ENCODE results near the gene GOLGA6L7.
"Not testable (repeated sequence)": the region's sequence is repeated elsewhere in the genome, so short reads cannot be mapped to it uniquely, and the experiment has no call there.

The GOLGA6L7 gene

DNA sequence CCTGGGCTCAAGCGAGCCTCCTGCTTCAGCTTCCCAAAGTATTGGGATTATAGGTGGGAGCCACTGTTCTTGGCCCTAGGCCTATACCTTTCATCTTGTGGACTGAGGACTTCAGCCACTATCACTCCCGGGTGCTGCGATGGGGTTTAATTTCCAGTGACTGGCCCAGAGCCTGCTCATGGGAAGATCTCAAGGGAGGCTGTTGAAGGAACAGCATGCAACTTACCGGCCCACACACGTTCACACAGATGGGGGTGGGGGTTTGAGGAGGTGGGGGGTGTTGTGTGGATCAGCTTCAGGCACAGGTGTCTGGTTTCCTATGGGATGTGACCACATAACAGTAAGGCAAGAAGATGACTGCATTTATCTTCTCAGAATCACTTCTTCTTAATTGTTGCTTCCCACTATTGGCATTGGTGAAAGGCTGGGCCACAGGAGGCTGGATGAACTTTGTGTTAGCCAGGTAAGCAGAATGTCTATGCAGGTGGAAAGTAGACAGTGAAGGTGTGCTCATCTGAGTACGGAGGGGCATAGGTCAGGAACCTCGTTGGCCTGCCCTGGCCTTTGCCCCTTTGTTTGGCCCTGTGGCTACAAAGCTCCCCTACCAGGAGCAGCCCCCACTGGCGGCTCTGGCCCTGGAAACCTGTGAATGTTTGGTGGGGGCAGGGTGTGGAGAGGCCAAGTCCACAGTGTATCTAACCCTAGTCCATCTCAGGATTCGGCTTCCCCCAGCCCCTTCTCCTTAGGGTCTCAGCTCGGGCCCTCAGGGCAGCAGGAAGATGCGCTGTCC, 35.9 kb upstream of the GOLGA6L7 start:
- DNase-seq = no peak

DNA sequence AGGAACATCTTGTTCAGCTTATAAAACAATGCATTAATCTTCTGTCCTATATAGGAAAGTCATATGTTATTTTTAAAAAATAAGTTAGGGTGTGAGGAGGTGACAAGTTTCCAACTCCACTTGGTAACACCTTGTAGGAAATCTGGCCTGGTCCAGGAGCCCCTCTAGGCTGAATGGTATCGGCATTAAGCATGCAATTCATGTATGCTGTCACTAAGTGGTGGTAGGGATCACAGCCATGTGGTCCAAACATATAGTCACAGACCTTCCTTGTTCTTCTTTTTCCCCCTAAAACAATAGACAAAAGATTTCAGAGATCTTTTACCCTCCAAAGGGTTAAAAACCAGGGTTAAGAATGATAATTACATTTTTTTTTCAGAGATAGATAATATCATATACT, 33.2 kb upstream of the GOLGA6L7 start:
- DNase-seq = no peak

DNA sequence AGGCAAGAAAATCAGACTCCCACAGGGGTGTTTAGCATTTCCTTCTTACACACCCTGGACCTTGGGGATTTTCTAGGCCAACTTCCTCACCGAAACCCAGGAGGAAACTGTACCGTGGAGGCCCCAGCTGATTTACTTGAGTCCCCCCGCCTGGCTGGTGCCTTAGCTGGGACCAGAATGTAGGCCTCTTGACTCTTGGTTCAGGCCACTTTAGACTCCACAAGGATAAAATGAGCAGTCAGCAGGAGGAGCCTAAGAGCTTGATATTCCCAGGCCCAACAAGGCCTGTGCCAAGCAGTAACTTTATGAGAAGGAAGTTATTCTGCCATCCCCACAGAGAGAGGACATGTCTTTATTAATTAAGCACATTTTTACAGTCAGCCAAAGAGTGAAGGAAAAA, 32.7 kb upstream of the GOLGA6L7 start:
- DNase-seq = no peak

- no peak for DNase-seq
Observed at GRCh38 chr15:28880680-28881079, 32.2 kb upstream of the GOLGA6L7 start.

- DNase-seq = no peak
Observed at GRCh38 chr15:28879551-28879950, 31.1 kb upstream of the GOLGA6L7 start.

- DNase-seq = no peak
Observed at GRCh38 chr15:28878209-28878608, 29.8 kb upstream of the GOLGA6L7 start.

- no peak for DNase-seq
Observed at GRCh38 chr15:28876845-28877185, 28.4 kb upstream of the GOLGA6L7 start.

DNA sequence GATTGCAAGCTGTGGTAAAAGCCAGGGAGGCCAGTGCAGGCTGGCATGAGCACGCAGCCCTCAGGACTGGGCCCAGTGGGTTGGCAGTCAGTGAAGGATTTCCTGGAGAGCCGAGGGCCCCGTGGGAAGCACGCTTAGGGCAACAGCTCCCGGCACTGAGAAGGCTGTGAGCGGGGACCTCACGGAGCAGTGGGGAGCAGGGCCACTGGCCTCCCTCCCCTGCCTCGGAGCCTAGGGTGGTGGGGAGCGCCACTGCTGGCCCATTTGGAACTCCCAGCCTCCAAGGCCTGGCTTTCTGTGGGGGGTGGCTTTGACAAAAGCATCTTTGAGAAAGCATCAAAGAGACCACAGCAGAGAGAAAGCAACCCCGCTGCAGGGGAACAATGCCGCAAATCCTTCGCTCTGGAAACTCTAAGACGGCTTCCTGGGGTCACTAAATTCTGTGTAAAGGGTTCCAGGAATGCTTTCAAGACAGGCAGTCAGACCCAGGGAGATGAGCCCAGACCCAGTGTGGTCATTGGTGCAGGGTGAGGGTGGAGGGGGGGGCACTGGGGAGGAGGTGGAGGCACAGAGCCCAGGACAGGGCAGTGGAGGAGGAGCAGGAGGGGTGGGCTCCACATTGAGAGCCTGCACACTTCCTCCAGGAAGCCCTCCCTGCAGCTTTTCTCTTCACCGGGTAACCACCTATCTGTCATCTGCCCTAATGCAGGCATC, 27.8 kb upstream of the GOLGA6L7 start:
- no peak for DNase-seq

DNA sequence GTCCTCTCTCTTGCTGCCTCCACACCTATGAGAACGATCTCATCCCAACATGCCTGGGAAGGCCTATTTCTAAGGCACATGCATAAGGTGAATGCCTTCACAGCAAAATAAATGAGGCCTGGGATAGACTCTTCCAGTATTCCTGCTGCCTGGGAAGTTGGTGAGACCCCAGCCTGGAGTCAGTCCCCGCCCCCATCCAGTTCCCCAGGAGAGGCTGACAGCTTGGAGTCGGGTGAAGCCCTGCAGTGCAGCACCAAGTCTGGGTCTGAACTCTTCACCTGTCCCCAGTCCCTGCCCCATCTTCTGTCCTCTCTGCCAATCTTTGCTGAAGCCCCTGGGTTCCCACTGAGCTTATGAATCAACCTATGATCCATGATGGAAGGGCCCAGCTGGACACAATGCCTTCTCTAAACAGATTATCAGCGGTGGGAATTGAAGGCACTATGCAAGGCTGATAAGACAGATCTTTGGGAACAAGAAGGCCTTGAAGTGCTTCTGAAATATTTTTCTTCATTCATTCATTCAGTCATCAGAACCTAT, 27.1 kb upstream of the GOLGA6L7 start:
- no peak for DNase-seq

GRCh38 chr15:28873585-28874190, 25.2 kb upstream of the GOLGA6L7 start:
- no peak for DNase-seq

GRCh38 chr15:28873006-28873405, 24.6 kb upstream of the GOLGA6L7 start:
- no peak for DNase-seq

DNA sequence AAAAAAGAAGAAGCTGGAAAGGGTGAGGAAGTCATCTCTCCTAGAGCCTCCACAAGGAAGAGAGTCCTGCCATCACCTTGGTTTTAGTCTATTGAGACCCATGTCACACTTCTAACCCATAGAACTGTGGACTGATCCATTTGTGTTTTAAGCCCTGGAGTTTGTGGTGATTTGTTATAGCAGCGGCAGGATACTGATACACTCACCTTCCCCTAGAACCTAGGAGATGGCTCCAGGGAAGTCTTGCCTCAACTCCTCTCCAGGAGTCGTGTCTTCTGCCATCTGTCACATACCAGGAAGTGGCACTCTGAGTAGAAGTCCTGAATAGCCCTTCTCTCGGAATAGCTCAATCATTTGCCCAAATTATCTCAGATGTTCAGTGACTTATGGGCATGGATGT, 22.7 kb upstream of the GOLGA6L7 start:
- no peak for DNase-seq

DNA sequence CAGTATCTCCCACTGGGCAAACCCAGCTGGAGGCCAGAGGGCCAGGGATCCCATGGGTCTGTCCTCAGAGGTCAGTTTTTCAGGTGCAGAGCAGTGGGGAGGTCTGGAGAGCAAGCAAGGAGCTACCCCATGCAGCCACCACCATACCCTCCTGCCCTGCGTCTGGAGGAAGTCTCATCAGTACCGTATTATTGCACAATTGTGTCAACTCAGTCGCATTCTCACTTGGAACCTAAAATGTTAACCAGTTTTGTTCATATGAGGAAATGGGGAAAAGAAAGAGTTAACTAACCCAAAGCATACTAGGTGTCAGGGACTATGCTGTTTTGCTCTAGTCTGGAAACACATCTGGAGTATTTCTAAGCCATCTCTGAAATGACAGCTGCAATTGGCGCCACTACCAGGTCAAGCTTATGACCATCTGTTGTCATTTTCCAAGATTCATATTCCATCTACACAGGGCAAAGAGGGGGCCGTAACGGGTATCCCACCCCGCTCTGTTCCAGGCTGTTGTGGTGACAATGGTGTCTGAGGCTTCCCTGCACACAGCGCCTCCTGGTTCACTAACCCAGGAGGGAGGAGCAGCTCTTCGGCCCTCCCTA, 20.4 kb upstream of the GOLGA6L7 start:
- no peak for DNase-seq

DNA sequence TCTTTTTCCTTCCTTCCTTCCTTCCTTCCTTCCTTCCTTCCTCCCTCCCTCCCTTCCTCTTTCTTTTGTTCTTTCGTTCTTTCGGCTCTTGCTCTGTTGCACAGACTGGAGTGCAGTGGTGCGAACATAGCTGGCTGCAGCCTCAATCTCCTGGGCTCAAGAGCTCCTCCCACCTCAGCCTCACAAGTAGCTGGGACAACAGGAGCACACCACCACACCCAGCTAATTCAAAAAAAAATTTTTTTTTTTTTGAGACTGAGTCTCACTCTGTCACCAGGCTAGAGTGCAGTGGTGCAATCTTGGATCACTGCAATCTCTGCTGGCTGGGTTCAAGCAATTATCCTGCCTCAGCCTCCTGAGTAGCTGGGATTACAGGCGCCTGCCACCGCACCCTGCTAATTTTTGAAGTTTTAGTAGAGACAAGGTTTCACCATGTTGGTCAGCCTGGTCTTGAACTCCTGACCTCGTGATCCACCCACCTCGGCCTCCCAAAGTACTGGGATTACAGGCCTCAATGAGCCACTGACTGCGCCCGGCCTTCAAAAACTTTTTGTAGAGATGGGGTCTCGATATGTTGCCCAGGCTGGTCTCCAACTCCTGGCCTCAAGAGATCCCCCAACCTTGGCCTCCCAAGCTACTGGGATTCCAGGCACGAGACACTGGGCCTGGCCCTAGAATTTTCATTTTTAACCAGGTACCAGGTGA, 13.3 kb upstream of the GOLGA6L7 start:
- DNase-seq = not testable (repeated sequence)

- DNase-seq = no peak
Observed at GRCh38 chr15:28861031-28861534, 12.6 kb upstream of the GOLGA6L7 start.

GRCh38 chr15:28854578-28854977, 6.1 kb upstream of the GOLGA6L7 start:
- DNase-seq = not testable (repeated sequence)

DNA sequence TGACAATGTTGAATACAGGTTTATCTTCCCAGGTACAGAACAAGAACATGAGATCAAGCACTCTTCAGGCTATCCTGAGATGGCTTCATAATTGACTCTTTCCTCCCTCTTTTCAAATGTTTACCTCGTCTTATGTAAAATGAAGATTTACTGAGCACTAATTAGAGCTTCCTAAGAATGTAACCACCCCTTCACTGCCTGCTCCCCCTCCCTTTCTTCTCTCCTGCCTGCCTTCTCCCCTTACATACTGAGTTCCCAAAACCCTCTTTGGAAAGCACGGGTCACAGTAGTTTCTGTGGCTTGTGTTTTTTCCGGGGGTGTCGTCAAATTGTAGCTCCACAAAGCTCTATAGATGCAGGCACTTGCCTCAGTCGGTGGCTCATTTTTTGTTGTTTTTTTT, 5.2 kb upstream of the GOLGA6L7 start:
- not testable (repeated sequence) for DNase-seq

GRCh38 chr15:28849766-28850165, 1.3 kb upstream of the GOLGA6L7 start:
- not testable (repeated sequence) for DNase-seq

DNA sequence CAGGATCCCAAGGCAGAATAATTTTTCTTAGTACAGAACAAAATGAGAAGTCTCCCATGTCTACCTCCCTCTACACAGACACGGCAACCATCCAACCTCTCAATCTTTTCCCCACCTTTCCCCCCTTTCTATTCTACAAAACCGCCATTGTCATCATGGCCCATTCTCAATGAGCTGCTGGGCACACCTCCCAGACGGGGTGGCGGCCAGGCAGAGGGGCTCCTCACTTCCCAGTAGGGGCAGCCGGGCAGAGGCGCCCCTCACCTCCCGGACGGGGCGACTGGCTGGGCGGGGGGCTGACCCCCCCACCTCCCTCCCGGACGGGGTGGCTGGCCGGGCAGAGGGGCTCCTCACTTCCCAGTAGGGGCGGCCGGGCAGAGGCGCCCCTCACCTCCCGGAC, 827 bp upstream of the GOLGA6L7 start:
- DNase-seq = not testable (repeated sequence)

DNA sequence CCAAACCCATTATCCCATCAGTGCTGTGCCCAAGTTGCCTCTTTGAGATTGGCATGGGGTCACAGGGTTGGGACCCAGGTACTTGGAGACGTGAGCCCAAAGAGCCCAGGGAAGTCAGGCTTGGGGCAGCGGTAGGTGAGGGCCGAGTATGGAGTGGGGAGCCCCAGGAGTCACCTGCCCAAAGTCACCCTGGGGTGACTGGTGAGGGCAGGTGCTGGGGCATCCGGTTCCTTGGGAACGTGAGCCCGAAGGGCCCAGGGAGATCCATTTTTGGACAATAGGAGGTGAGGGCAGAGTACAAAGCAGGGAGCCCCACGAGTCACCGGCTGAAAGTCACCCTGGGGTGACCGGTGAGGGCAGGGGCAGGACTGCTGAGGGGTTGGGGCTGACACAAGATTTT, 485 bp downstream of the GOLGA6L7 start:
- not testable (repeated sequence) for DNase-seq

- DNase-seq = not testable (repeated sequence)
Observed at GRCh38 chr15:28847247-28847646, 1.2 kb downstream of the GOLGA6L7 start.

DNA sequence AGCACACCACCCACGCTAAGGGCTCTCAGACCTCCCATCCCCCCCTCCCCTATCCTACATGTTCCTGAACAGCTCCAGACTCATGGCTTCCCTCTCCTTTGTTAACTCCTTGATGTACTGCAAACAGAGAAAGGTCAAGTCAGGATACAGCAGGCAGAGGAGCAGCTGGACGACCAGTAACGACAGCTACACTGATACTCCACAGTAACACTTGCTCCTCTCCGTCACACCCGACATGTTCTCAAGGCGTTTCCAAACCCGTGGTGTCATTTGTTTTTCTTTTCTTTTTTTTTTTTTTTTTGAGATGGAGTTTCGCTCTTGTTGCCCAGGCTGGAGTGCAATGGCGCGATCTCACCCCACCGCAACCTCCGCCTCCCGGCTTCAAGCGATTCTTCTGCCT, 4.3 kb downstream of the GOLGA6L7 start:
- DNase-seq = not testable (repeated sequence)

Data from NCI-H1417 treated with DMSO at 0.1 percent for 48 hours (cell line).